GM18505 (cell line): ENCODE data around the gene SPARC.

Experiments
- ATAC-seq: cut with Tn5 transposase; IDR thresholded peaks from one replicate; pipeline ENCODE4 v1.9.1; 2021; ENCODE audit not compliant: unreplicated experiment
- POLR2A ChIP-seq: IDR thresholded peaks from 4 replicates; pipeline ENCODE4 v1.6.1; 2011; ENCODE audit warnings: borderline replicate concordance; ENCODE audit not compliant: insufficient read depth, insufficient read length; ENCODE audit errors: extremely low read depth

Gene SPARC

DNA sequence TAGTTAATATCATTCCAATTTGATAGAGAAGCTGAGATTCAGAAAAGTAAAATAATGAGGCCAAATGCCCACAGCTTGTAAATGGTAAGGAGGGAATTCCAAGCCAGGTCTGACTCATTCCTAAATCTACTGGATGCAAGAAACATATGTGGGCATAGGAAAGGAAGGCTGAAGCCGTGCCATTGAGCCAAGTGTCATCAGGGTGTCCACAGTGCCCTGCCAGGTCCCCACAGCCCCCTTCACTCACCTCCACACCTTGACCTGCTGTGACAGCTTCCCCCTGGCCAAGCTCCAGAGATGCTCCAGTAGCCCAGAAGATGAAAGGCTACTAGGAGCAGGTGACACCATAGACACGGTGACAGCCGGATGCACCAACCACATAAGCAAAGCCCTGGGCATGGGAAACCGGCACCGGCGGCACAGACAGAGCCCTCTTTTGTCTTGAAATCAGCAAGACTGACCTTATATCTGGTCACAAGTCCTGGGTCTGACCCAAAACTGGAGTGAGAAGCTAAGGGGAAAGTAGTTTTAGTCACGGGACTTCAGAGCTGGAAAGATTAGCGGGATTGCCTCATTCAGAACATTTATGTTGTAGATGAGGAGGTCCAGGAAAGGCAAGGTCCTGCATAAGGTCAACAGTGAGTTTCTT, 75.5 kb downstream of the SPARC start:
- no peak for TF ChIP-seq POLR2A
- no peak for ATAC-seq
